ENCODE measurements around the gene SDHAF2.
"Not testable (repeated sequence)": the region's sequence is repeated elsewhere in the genome, so short reads cannot be mapped to it uniquely, and the experiment has no call there.

SDHAF2 gene

DNA sequence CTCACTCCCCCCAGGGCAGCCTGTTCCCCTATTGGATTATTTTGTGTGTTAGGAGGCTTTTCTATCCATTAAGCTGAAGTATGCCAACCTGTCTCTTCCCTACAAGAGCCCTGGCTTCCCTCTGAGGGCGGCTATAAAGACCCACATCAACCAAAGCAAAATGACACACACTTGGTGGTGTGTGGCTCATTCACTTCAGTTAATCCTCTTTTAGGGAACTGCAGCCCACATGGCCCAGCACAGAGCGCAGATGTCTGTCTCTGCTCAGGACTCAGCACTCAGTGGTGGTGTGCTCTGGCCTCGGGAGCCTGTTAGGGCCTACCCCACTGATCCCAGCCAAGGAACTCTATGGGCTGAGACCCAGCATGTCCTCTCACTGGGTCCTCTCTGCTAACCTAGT, 46.4 kb downstream of the SDHAF2 start:
- DNase-seq (ENCODE audit: low read depth in 2 of 2), result no peak

DNA sequence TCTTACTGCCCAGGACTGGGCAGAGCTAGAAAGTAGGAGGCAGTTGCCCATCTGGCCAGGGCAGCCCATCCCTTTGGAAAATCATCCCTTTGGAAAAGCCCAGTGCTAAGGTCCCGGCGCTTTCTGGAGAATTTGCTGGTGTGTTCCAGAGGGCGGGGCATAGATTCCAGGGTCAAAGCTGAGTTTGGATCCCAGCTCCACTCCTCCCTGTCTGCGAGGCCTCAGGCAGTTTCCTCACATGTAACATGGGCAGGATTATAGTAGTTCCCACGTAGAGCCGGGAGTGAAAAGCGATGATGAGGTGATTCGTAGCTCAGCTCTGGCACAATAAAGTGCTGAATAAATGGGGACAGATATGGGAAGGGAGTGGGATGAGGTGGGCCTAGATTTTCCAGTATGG, 47.2 kb downstream of the SDHAF2 start:
- DNase-seq (ENCODE audit: low read depth in 2 of 2), result no peak

DNA sequence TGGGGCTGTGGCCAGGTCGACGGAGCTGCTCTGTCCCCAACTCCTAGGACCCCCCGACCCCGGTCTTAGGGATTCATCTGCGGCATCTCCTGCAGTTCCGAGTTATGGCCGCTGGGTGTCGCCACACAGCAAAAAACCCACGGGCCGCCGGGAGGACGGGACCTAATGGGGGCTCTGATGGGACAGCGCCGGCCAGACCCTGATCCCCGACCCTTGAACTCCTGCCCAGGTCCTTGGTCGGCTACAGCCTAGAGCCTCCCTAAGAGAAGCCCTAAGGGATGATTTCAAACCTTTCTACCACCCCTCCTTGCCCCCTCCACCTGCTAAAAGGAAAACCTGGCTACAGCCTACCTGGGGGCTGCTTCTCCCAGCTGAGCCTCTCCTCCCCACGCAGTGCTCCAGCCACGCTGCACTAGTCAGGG, 47.8 kb downstream of the SDHAF2 start:
- no peak for DNase-seq (ENCODE audit: low read depth in 2 of 2)

DNA sequence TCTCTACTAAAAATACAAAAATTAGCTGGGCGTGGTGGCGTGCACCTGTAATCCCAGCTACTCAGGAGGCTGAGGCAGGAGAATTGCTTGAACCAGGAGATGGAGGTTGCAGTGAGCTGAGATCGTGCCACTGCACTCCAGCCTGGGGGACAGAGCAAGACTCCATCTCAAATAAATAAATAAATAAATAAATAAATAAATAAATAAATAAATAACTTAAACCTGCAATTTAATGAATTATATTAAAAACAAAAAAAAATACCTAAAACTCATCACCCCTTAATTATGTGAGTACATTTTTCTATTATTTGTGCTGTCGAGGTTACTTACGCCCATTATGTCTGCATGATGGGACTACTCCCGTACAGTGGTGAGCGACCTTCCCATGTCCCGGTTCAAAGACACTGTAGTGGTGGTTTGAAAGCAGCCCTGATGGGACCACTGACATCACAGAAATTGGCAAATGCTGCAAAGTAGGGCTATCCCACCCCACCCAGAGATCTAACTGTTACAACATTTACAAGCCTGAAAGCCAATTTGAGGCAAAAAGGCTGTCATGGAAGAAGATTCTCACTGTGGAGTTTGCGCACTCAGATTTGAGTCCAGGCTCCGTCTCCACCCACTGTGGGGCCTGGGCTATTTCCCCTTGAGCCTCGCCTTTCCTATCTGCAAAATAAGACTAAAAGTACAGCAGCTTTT, 49.6 kb downstream of the SDHAF2 start:
- not testable (repeated sequence) for DNase-seq (ENCODE audit: low read depth in 2 of 2)

DNA sequence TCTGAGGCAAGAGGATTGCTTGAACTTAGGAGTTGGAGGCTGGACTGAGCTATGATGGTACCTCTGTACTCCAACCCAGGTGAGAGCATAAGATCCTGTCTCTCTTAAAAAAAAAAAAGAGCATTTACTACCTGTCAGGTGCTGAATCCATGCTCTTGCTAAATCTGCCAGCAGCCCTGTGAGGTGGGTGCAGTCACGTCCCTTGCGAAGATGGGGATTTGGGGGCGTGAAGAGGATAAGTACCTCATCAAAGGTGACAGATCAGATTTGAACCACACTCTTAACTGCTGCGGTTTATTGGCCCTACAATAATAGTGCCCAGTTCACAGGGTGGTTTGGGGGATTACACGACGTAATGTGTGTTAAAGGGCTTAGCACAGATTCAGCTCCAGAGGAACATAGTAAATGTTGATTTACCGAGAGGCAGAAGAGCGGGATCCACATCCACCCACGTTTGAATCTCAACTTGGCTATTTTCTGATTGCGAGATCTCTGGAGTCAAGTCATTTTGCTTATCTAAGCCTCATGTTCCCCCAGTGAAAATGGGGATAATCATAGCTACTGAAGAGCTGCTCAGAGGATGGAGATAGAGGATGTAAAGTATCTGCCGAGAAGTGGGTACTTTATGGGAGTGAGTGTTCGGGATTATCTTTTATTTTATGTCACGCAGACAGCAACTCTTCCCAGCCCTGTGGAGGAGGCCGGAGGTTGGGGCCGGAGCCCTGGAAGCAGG, 50.5 kb downstream of the SDHAF2 start:
- DNase-seq (ENCODE audit: low read depth in 2 of 2), result no peak

DNA sequence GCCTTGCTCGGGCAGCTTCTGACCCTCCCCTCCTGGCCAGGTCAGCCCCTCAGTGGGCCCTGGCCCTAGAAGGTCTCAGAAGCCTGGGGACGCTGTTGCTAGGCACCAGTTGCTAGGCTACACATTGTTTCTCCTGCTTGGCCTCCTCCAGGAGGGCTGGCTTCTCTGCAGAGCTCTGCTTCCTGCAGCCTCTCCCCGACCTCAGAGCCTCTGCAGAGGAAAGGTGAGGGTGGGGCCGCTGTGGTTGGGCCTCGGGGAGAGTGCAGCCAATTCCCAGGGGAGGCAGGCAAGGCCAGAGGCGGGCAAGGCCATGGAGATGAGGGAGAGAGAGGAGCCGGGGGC, 51.0 kb downstream of the SDHAF2 start:
- DNase-seq (ENCODE audit: low read depth in 2 of 2), result no peak

DNA sequence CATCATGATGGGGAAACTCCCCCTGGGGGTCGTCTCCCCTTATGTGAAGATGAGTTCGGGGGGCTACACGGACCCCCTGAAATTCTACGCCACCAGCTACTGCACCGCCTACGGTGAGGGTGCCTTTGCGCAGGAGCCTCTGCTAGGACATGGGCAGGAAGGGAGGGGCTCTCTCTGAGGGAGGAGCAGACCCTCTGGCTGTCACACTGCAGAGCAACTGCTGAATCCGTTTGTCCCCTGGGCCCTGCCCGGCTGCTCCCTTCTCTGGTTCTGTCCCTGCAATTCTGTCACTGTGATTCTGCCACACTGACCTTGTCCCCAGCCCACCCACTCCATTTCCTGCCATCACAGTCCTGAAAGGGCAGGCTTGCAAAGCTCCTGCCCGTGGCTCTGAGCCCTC, 51.9 kb downstream of the SDHAF2 start:
- DNase-seq (ENCODE audit: low read depth in 2 of 2), result no peak

DNA sequence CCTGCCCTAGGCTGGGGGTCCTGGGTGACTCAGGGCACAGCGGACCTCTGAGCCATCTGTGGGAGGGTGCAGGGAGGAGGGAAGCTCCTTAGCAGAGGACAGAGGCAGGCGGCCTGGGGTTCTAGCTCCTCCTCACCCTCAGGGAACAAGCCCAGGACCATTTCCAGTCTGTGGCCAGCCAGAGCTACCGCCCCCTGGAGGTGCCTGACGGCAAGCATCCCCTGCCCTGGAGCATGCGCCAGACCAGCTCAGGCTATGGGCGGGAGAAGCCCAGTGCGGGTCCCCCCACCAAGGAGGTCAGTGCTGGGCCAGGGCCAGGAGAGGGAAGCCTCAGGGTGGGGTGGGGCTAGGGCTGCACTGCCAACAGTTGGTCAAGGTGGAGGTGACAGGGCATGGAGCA, 52.6 kb downstream of the SDHAF2 start:
- no peak for DNase-seq (ENCODE audit: low read depth in 2 of 2)

DNA sequence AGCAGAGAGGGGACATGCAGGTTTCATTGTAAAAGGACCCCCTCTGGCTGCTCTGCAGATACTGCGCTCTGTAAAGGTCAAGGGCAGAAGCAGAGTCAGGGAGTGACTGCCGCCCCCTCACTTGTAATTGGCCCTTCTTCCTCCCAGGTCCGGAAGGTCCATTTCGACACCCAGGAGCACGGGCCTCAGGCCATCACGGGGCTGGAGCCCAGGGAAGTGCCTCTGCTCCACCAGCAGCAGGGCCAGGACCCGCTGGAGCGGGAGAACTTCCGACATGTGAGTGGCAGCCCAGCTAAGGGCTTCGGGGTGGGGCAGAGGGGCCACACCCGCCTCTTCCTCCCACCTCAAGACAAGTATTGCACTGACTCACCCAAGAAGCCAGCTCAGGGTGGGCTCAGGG, 54.6 kb downstream of the SDHAF2 start:
- no peak for DNase-seq (ENCODE audit: low read depth in 2 of 2)

DNA sequence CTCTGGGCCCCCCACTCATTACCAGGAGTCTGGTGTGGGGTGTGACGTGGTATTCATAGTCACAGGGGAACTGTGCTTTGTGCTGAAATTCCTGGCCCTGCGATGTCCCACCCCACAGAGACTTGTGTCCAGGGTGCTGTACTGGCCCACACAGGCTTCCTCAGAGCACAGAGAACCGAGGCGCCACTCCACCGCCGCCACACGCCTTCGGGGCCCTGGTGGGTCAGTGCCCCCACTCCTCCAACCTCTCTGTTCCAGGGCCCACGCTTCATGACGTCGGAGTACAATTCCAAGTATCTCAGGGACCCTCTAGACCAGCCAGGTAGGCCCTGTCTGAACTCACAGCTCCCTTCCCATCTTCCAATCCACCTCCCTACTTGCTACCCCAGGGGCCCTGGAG, 55.2 kb downstream of the SDHAF2 start:
- DNase-seq (ENCODE audit: low read depth in 2 of 2), result no peak

DNA sequence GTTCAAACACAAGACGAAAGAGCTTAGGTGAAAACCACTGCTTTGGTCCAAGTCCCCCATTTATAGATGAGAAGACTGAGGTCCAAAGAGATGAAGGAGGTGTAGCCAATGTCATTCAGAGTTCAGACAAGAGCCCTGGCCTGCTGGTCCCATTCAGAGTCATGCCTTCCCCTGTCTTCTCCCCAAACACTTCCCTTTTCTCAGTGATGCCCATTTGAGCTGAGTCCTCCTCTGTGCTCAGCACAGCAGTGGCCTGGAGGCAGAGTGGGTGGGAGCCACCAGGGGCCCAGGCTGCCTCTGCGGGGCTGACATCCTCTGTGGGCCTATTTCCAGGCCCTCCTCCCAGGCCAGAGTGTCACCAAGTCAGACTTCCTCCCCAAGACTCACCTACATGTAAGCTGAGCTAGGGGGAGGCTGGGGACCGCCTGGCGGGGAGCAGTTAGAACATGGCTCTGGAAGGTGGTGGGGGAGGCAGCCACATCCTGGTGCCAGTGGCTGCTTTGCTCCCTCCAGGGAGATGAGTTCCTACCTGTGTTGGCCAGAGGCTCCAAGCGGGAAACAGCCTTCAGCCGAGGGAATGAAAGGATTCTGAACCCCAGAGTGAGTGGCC, 56.2 kb downstream of the SDHAF2 start:
- DNase-seq (ENCODE audit: low read depth in 2 of 2), result no peak

DNA sequence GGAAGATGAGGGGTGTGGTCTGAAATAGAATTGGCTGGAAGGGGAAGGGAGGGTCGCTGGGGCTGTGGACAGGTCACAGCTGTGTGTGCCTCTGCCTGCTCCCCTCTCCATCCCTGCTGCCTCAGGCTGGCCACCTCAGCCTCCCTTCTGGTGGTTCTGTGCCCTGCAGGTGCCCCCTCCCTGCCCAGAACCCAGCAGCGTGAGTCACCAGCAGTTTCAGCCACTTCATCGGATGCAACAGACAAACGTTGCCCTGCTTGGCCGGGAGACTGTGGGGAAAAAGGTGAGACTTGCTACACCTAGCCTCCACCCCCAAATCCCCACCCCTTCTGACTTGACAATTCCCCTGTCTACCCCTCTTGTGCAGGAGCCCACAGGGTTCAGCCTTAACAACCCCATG, 56.9 kb downstream of the SDHAF2 start:
- no peak for DNase-seq (ENCODE audit: low read depth in 2 of 2)

DNA sequence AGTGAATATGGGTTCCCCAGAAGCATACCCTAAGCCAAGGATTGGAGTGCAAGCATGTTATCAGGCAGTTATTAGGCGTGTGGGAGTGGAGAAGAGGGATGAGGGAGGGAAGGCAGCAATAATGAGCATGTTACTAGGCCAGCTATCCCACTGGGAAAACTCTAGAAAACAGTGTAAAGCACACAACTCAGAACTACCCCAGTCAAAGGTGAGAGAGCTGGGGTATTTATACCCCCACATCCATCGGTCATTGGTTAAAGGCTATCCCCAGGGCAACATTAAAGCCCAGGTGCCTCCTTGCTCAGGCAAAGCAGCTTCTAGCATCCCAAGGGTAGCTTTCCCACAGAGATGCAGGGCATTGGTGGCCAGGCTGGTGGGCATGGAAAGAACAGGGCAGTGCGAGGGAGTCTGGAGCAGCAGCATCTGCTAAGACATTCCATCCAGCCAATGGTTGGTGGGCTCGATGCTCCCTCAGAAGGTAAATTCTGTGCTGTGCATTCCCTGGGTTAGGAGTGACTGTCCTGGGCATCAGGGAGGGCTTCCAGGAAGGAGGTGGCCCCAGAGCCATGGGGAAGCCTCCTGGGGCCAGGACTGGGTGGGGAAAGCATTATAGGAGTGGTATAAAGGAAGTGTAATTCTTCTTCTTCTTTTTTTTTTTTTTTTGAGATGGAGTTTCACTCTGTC, 57.6 kb downstream of the SDHAF2 start:
- no peak for DNase-seq (ENCODE audit: low read depth in 2 of 2)

DNA sequence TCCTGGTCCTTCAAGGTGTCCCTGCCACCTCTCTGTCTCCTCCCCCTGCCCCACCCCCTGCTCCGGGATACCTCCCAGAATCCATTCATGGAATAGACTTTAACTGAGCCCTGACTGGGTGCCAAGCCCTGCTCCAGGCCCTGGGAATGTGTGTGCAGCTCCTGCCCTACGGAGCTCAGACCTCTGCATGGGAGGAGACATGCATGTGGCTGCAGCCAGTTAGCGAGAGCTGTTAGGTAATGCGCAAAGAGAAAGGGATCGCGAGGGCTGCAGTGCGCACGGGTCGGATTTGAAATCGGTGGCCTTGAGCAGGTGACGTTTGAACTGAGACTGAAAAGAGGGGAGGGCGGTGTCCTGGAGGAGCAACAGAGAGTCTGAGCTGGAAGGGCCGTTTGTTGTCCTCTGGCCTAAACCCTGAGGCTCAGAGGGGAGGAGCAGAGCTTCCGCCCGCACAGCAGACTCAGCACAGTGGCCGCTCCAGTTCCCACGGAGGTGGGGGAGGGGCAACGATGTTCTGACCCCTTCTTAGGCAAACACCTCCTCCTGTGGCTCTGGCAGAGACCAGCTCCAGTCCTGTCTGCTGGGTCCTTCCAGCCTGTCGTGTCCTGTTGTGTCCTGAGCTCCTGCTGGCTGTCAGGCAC, 58.8 kb downstream of the SDHAF2 start:
- no peak for DNase-seq (ENCODE audit: low read depth in 2 of 2)

DNA sequence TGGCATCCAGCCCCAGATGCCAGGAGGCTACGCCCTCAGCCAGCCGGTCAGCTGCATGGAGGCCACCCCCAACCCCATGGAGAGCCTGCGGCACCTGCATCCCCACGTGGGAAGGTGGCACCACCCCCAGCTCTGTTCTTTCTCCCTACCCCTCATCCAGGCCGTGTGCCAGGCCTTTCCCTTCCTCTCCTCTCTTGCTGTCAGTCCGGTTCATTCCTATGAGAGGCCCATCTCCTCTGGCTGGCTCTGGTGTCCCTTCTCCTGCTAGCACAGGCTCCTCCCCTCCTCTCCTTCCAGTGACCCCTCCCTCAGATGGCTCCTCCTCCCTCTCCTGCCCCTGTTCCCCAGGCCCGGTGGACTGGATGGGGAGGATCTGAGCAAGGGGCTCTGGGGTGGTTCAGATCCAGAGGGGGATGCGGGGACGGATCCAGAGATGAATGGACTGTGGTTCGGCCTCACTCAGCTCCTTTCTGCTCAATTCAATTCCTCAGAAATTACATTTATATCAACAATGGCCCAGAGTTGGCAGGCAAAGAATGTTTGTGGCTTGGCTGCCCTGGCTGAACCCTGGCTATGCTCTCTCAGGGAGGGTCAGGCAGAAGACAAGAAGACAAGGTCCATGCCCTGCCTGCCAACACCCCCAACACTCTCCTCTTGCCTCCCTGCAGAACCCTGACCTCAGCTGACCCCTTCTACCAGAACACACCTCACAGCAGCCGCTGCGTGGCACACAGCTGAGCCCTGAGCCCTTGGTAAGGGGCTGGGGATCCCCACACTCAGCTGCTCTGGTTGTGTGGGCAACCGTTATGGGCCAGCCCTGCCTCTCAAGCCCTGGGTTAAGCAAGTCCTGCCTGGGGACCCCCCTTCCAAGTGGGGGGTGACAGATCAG, 60.2 kb downstream of the SDHAF2 start:
- no peak for DNase-seq (ENCODE audit: low read depth in 2 of 2)

DNA sequence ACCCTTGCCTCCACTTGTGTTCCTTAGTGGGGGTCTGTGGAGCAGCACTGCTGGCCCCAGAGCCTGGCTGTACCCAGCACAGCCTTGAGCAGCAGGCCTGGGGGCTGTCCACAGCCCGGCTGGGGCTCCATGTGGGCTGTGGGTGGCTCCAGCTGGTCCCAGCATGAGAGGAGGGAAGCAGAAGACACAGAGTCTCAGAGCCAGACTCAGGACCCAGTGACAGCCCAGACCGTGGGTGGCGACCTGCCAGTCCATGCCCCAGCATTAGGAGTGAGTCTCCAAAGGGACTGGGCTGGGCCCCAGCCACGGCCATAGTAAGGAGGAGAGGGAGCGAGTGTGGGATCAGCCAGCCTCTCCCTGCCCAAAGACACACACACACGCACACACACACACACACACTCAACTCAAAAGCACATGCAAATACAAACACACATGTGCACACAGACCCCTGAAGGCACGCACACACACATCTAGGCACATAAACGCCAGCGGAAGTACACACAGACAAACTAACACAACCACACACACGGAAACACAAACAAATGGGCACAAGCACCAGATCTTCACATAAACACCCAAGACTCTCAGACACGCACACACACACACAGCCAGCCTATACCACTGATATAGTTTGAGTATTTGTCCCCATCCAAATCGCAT, 61.9 kb downstream of the SDHAF2 start:
- no peak for DNase-seq (ENCODE audit: low read depth in 2 of 2)

DNA sequence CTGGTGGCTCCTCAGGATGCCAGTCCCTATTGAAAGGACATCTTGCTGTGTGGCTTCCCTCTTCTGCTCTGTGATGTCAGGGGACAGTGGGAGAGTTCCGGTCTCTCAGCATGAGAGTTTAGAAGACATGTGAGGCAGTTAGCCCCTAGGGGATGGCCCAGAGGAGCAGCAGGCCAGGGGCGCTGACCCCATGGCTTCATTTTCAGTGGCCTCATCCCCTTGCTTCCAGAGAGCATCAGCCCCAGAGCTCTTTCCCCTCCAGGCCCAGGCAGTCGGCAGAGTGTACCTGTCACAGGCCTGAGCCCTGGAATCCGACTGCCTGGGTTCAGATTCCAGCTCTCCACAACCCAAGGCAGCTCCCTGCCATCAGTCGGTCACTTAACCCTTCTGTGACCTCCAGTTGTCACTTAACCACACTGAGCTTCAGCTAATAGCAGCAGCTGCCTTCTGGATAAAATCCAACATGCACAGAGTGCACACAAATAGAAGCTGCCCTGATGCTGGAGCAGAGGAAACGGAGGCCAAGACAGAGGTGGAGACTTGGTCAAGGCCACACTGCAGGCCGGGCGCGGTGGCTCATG, 64.5 kb downstream of the SDHAF2 start:
- no peak for DNase-seq (ENCODE audit: low read depth in 2 of 2)

DNA sequence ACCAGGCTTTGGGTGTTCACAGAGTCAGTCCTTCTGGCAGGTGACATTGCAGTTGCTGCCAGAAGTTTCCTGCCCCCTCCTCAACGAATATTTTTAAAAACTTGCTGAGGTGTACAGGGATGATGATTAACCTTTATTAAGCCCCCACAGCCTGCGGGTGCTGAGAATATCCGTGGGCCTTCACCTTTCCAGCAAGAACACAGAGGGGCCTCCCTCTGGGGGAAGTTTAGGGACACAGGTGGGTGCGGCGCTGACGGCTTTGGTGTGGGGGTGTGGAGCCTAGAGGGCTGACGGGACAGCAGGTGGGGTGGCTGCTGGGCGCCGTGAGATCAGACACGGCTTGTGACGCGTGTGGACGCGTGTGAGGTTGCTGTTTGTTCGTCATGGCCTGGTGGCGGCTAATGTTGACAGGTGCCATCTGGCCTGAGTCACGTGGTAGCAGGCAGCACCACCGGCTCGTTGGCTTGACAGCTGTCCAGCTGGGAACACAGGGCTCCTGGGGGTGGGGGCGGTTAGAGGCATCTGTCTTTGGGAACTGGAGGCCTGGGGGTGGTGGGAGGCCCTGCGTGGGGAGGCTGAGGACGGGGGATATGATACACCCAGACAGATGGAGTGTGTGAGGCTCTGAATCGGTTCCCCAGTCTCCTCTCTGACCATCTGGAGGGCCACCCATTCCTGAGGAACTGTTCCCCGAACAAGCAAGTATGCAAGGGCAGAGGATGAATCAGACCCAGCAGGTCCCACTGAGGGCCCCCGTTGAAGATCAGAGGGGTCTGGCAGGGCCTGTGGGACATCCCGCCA, 66.1 kb downstream of the SDHAF2 start:
- DNase-seq (ENCODE audit: low read depth in 2 of 2), result no peak
